Measurements from ENCODE around the gene EBF3. TPM values are rescaled to one million over a fixed set of nuclear protein-coding genes. Genes with fewer than 3 reads are reported as not detected.

The EBF3 gene
- total RNA-seq, 1 experiment from 2014 or later, result 0.22 TPM

DNA sequence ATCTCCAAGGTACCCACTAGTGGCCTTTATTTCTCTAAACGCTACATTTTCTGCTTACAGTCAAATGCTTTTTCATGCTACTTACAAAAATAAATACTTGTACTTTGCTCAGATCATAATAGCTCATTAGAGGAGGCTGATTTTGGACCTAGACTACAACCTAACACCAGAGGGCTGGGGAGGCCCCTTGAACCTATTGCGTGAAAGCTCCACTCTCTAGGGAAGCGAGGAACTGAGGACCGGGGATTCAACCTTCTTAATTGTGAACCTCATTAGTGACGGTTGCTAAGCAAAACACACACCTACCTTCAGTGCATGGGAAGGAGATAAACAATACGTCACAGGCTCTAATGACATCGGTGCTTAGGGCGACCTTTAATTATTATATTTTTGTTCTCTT, 92.1 kb downstream of the EBF3 start:
- H4K20me1 ChIP-seq (ENCODE audit: control insufficient read depth, insufficient read depth, insufficient read length), result no peaks in the 10 kb centered on the region
- no peak overlapping the region for H3K9ac ChIP-seq (ENCODE audit: extremely low read depth, insufficient read length, low read length)
- no peaks in the 10 kb centered on the region for H3K9me3 Mint-ChIP-seq
- no peaks in the 10 kb centered on the region for H3K23me2 ChIP-seq (ENCODE audit: insufficient read length, low read depth, low read length, poor library complexity, severe bottlenecking)
- H3K4ac ChIP-seq (ENCODE audit: low read depth, low read length), result no peak overlapping the region
- TF ChIP-seq, protein P1, sequence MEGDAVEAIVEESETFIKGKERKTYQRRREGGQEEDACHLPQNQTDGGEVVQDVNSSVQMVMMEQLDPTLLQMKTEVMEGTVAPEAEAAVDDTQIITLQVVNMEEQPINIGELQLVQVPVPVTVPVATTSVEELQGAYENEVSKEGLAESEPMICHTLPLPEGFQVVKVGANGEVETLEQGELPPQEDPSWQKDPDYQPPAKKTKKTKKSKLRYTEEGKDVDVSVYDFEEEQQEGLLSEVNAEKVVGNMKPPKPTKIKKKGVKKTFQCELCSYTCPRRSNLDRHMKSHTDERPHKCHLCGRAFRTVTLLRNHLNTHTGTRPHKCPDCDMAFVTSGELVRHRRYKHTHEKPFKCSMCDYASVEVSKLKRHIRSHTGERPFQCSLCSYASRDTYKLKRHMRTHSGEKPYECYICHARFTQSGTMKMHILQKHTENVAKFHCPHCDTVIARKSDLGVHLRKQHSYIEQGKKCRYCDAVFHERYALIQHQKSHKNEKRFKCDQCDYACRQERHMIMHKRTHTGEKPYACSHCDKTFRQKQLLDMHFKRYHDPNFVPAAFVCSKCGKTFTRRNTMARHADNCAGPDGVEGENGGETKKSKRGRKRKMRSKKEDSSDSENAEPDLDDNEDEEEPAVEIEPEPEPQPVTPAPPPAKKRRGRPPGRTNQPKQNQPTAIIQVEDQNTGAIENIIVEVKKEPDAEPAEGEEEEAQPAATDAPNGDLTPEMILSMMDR (conservative IDR thresholded peaks at IDR 0.05), result 0 out of 3 replicates have a peak, but pooled peaks have one; percentile 13
- H2BK120ac ChIP-seq (ENCODE audit: low read depth, low read length, poor library complexity, severe bottlenecking), result no peak overlapping the region
- H4K5ac ChIP-seq (ENCODE audit: insufficient read length, low read depth, low read length), result no peak overlapping the region
- no peaks in the 10 kb centered on the region for H3K36me3 Mint-ChIP-seq (ENCODE audit: insufficient read depth in 1 of 3, low read depth in 3 of 3)
- H3K79me2 ChIP-seq (ENCODE audit: insufficient read depth, low read length), result no peaks in the 10 kb centered on the region
- no peak overlapping the region for H2BK20ac ChIP-seq (ENCODE audit: low read depth, low read length, poor library complexity, severe bottlenecking)
- peaks cover 44 to 49% of the 10 kb centered on the region in 2 experiments for H3K4me1 Mint-ChIP-seq
- DNase-seq, result no peak
- H3K4me2 ChIP-seq (ENCODE audit: insufficient read depth, insufficient read length, low read length), result no peak overlapping the region
- H3K79me1 ChIP-seq (ENCODE audit: insufficient read depth, low read depth, low read length, poor library complexity, severe bottlenecking), result no peaks in the 10 kb centered on the region
- H3T11ph ChIP-seq (ENCODE audit: low read length), result no peak overlapping the region
- WGBS (ENCODE audit: extremely low coverage, insufficient read length, low lambda C conversion rate), result no CpG with 5 or more reads among the region's 8 CpGs
- H3K18ac ChIP-seq (ENCODE audit: insufficient read length, low read depth, low read length), result no peak overlapping the region
- H4K91ac ChIP-seq (ENCODE audit: insufficient read length, low read depth, low read length), result no peak overlapping the region
- no peak overlapping the region for H3K23ac ChIP-seq (ENCODE audit: insufficient read length, low read depth, low read length)
- H3K27ac Mint-ChIP-seq, result no peak overlapping the region
- H3K4me1 ChIP-seq (ENCODE audit: insufficient read depth, low read length), result no peaks in the 10 kb centered on the region
- H2AFZ ChIP-seq (ENCODE audit: low read length), result no peak overlapping the region
- no peaks in the 10 kb centered on the region for H3K9me3 ChIP-seq (ENCODE audit: control insufficient read depth, low read depth, low read length)
- H3K27ac ChIP-seq (ENCODE audit: insufficient read length, low read depth, low read length), result no peak overlapping the region
- no peak overlapping the region for H2AK5ac ChIP-seq (ENCODE audit: insufficient read length, low read length)
- H3K27me3 ChIP-seq (ENCODE audit: insufficient read depth, low read length), result no peaks in the 10 kb centered on the region
- H3K4me3 Mint-ChIP-seq, result no peak overlapping the region
- H2BK15ac ChIP-seq (ENCODE audit: low read depth, low read length), result no peak overlapping the region
- no peak overlapping the region for H2BK5ac ChIP-seq (ENCODE audit: insufficient read length, low read length)
- no peak overlapping the region for H3K56ac ChIP-seq (ENCODE audit: insufficient read length, low read depth, low read length)
- H3K27me3 Mint-ChIP-seq (ENCODE audit: low read depth), result peaks cover 1% of the 10 kb centered on the region
- no peak overlapping the region for H3K14ac ChIP-seq (ENCODE audit: insufficient read depth, low read length)
- H2BK12ac ChIP-seq (ENCODE audit: insufficient read length, low read depth, low read length), result no peak overlapping the region
- no peak overlapping the region for H4K8ac ChIP-seq (replicated peaks; ENCODE audit: insufficient read length, low read depth, low read length)
